HG03432 (cell line): ENCODE measurements around the gene OSBPL3.

Source experiments
- ATAC-seq: cut with Tn5 transposase; IDR thresholded peaks from one replicate; pipeline ENCODE4 v1.9.1; 2021; ENCODE audit warnings: mild to moderate bottlenecking, moderate library complexity; ENCODE audit not compliant: unreplicated experiment

Gene OSBPL3

DNA sequence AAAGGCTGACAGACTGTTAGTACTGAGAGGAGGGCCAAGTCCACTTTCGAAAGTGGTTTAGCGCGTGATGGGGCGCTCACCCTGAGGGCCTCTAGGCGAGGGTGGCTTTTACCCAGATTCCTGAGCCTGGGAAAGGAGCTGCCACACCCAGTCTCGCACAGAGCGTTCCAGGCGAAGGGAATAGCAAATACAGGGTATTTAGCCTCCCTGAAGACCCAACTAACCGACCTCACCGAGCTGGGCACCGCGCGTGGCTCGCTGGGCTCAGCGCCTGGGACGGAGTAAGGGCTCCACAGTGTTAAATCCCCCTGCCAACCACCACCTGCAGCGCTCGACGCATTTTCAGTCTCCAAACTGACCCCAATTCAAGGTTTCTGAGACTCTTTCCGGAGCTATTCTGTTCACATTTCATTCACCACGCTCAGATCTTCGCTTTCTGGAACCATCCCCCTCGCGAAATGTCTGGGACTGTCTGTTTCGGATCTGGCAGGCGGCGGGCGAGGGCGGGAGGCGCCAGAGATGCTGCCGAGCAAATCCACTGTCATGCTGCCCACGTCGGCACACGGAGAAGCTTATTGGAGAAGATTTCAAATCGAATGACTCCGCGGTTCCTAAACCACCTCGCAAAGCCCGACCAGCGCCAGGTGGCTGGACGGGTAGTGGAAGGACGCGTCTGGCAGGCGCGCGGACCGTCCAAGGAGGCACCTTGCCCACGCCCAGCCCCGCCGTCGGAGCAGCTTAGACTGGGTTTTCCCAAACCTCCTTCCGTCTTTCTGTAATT, 1.4 kb upstream of the OSBPL3 start:
- no peak for ATAC-seq

DNA sequence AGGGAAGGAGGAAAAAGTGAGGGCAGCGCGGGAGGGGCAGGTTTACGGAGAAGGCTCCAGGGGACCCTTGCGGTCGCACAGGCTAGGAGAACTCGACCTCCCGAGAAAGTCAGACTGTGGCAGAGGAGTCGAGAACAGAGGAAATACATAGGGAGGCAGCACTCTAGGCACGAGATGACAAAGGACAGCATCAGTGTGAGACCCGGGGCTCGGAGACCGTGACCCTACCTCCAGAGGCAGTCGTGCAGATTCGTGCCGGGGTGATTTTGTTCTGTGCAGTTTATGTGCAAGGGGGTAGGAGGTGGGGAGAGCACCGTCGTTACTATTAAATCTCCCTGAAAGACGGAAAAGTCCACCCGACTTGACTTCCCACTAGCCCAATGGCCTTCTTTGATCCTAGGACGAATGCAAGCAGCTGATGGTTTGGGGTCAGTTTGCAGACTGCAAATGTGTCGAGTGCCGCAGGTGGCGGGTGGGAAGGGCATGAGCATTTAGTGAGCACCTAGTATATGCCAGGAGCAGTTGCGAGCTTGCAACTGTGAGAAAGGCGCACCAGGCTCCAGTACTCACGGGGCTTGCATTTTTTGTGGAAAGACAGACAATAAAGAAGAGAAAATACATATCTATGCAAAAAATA, 674 bp upstream of the OSBPL3 start:
- peak; percentile 19 for ATAC-seq

DNA sequence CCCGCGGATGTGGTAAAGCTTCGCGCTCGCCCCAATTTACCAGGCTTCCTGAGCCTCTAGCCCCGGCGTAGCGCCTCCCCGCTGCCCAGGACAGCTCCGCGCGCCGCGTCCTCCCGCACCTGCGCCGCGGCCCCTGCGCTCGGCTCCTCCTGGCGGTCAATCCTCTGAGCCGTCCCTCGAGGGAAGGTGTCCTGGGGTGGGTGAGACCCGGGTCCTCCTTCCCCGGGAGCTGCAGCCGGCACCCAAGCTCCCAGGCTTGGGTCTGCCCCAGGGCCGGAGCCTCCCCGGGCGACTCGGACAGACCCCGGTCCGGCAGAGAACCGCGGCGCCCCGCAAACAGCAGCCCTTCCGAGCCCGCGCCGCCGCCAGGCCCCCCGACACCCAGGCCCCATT, 512 bp downstream of the OSBPL3 start:
- ATAC-seq, result peak; percentile 53

DNA sequence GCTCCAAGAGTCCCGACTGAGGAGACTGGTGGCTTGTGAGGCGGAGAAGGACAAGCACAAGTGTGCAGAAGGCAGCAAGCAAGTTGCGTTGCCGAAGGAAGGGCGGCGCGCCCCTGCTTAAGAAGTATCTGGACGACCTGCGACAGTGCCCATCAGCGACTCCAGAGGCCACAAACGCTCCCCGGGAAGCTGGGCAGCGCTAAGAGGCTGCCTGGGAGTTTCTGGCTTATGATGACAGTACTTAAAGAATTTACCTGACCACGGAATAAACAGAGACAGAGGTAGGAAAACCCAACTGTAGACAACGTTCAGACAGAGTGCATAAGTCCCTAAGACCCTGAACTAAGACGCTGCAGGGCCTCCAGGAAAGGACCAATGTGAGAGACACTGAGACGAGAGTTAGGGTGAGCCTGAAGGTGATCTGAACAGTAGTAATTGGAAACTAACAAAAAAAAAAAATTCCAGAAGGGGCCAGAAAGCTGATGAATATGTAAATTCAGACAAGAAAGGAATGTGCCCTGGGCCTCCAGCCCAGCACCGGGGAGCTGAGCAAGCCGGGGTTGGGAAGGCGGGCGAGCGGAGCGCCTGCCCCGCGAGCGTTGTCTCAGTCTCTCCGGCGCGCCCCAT, 1.0 kb downstream of the OSBPL3 start:
- peak; percentile 0 for ATAC-seq

DNA sequence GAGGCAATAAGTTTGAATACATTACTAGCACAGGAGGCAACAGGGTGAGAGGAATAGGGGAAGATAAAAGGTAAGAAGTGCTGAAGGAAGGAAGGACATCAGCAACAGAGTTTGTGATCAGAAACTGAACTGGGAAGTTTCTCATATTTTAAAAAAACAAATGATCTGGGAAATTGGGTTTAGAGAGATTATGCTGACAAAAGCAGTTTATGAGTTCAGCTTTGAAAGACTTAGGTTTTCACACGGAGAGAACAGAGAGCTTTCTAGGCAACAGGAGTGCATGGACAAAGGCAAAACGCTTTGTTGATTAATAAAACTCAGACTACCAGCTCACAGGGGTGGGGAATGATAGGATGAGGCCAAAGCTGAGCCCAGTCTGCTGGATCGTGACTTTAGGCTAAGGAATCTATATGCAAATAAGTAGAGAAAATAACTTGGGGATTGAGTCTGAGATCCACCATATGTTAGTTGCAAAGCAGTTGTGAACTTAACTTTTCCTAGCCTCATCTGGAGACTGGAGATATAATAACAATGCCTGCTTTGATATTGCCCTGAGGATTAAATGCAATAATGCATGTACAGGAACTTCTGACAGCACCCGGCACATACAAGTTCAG, 4.2 kb downstream of the OSBPL3 start:
- ATAC-seq, result no peak

DNA sequence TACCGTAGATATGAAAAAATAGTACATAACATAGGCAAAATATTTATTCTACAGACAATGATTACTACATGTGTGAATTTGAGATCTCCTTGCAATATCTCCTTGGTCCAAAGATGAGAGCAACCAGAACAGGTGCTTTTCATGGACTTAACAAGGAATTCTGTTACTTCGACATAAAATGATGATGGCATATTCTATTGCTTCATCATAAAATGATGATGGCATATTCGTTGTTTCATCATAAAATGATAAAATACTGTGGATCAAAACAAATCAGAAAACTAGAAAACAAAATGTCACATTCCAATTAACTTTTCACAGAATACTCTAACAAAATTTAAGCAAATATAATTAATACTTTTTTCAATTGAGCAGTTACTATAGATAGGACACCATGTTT, 4.8 kb downstream of the OSBPL3 start:
- ATAC-seq, result no peak

DNA sequence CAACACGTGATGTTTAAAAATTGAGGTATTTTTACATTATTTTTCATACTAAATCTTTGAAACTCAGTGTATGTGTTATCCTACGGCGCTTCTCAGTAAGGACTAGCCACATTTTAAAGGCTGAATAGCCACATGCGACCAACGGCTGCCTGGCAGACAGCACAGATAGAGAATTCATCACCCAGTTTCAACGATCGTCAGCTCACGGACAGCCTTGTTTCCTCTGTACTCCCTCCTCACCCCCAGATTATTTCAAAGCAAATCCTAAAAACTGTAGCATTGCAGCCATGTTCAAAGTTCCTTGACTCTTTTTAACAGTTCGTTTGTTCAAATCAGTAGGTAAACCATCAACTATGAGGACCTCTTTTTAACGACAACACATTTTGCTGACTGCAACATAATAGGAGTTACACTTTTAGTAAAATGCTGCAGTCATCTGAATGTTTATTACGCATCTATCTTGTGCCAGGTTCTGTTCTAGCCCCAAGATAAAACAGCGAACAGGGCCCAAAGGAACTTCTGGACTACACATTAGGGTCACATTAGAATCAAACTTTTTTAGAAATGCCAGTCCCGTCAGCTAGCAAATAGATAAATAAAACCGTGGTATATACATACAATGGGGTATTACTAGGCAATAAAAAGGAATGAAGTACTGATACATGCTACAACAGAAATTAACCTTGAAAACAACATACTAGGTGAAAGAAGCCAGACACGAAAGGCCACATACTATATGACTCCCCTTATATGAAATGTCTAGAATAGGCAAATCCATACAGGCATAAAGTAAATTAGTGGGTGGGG, 5.7 kb downstream of the OSBPL3 start:
- no peak for ATAC-seq

DNA sequence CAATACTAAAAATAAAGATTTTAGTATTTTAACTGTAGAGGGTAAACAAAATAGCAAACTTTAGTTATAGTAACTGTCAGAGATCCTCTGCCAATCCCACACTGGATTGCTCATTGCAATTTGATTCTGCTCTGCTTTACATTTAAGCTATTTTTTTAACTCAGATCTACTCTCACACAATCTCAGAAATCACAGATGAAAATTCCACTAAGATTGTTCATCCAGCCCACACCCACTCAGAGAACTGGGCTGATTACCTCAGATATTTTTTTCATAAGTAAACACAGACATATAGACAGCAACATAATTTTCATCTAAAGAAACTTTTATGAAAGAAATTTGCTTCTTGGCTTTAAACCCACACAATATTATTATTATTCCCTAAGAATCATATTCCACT, 7.0 kb downstream of the OSBPL3 start:
- ATAC-seq, result no peak

DNA sequence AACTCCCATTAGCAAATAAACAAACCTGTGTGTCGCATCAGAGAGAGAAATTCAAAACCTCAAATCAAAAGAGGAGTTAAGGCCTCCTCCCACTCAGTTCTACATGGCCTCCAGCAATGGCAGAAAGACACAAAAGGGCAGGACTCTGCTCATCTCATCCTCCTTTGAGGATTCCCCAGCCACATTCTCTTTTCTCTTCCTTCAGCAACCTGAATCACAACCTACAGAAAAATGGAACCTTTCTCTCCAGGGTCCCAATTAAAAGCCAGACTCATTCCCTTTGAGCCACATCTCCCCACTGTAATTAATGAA, 7.9 kb downstream of the OSBPL3 start:
- ATAC-seq, result no peak

DNA sequence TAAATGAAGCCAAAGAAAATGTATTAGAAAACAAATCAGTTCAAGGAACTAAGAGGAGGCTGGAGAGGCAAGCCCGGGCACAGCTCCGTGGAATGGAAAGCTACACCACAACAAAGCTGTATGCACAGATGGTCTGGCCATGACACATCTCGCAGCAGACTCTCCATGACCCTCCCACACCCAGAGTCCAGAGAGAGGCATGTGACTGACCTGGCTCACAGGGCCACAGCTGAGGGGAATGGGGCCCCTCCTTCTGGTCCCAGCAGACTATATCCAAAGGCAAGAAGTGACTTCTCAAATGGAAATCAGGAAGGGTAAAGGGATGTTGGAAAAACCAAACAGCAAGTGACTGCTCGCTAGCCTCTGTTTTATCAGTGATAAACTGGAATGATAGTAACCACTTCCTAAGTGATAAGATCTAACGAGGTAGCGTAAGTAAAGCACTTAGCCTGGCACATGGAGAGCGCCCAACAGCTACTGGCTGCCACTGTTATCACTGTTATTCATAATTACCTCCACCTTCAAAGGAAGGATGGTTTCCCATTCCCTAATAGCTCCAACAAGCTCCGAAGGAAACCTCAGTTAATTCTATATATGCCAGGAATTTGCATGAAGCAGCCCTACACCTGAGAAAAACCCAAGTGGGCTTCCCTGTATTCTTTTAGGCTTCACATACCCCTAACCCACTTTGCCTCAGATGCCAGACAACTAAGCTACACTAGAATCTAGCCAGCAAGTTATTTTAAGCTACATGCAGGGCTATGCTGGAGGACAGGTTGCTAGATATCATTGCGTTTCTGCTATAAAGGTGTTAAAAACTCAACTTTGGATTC, 8.4 kb downstream of the OSBPL3 start:
- ATAC-seq, result no peak

DNA sequence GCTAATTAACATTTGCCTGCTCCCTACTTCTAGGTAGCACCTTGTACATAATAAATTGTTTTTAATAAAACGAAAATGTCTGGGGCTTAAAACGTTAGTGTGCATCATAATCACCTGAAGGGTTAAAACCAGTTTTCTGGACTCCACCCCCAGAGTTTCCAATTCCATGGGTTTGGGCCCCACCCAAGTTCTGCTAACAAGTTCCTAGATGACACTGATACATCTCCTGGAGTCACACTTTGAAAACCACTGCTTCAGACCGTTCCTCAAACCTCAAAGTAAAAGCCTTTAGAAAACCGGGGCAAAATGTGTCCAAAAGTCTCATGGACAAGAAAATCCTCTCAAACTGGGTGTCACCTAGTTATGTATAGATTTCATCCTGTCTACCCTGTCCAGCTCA, 9.3 kb downstream of the OSBPL3 start:
- no peak for ATAC-seq

DNA sequence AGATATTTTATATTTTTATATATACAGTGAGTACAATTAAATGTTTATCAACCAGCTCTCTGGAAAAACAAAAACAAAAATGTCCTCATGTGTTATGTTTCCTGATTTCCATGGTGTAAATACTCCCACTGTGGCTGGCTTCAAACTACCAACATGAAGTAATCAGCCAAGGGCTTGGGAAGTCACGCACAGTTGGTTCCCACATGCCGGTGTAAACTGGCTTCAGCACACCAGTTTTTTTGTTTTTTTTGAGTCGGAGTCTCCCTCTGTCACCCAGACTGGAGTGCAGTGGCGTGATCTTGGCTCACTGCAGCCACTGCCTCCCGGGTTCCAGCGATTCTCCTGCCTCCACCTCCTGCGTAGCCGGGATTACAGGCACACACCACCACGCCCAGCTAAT, 11.8 kb downstream of the OSBPL3 start:
- ATAC-seq, result no peak

DNA sequence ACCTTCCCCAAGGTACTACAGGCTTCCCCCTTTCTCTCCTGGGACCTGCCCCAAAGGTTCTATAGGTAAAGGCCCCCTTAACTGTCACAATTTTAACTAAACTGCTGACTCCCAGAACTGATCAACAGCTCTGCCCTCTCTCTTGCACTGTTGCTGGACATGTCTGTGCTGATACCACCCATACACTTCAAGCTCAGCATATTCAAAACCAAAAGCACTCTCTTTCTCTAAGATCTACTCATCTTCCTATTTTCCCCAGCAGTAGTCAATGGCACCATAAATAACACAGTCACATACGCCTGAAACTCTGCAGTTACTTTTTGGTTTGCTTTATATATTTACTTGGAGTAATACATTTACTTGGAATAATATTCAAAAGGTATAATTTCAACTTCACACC, 12.3 kb downstream of the OSBPL3 start:
- ATAC-seq, result no peak

DNA sequence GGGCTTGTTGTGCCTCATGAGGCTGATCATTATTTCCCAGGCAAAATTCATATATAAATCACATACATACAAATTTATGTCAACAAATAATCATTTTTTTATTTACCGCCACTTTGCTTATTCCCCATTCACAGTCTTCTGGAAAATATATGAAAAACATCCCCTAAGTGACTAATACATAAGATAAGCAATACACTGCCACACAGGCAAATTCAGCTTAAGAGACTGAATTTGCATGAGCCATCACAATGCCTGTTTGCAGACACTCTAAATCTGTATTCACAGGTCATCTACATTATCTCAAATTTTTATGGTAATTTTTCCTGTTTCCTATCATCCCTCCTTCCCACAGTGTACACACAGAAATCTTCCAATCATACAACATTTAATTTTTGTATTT, 13.2 kb downstream of the OSBPL3 start:
- ATAC-seq, result no peak

DNA sequence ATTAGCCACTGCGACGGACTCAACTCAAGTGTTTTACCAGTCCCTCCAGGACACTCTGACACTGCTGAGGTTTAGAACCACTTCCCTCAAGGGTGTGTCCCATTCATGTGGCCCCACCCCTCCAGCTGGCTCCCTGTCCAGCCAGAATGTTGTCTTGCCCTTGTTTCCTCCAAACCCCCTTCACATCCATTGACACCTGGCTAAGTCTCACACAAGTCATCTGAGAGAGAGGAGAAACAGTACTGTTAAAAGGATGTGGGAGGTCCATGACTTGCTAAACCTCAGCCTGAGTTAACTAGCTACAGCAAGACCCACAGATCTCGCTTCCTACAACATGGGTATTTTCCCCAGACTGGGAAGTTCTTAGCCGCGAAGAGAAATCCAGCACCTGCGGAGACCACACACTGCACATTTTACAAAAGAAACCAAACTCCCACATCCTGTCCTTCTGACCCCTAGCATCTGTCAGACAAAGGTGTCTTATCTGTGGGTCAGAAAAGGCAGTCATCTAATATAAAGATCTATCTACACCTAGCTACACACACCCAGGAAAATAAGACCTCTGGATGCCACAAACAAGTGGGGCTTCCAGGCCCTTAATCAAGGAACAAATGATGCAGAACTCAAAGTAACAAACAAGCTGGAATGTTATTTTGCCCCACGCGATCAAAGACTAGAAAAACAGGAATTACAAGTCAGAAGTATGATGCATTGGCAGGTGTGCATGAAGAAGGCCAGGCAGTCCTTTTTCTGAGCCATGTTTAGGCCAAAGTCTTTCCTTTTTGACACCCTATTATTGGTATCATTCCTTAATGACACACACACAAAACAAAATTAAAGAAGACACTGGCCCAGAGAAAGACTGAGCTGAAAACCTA, 13.9 kb downstream of the OSBPL3 start:
- peak; percentile 87 for ATAC-seq

DNA sequence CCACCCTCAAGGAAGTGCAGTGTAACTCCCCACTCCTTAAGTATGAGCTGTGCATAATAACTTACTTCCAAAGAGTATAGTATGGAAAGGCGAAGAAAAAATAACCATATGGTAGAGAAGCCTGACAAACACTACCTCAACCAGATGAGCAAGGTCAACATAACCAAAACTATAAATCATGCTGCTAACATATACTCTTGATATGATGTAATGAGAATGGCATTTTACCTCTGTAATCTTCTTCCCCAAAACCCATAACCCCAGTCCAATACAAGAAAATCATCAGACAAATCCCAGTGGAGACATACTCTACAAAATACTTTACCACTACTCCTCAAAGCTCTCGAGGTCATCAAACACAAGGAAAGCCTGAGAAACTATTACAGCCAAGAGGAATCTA, 15.8 kb downstream of the OSBPL3 start:
- ATAC-seq, result no peak

DNA sequence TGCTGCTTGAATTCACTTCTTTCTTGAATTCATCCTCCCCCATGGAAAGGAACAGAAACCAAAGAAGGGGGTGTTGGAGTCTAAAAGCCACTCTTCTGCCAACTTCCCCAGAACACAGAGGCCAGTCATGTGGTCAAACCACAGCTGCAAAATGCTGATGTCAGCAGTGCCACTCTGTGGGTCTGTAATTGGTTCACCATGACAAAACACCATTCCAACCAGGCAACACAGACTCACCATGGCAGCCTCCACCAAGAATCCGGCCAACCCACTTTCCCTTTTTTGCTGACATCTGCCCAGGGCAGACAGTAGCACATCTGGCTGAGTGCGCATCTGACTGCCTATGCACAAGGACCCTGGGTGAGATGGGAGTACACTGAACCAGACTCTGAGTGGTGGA, 16.8 kb downstream of the OSBPL3 start:
- peak; percentile 36 for ATAC-seq

DNA sequence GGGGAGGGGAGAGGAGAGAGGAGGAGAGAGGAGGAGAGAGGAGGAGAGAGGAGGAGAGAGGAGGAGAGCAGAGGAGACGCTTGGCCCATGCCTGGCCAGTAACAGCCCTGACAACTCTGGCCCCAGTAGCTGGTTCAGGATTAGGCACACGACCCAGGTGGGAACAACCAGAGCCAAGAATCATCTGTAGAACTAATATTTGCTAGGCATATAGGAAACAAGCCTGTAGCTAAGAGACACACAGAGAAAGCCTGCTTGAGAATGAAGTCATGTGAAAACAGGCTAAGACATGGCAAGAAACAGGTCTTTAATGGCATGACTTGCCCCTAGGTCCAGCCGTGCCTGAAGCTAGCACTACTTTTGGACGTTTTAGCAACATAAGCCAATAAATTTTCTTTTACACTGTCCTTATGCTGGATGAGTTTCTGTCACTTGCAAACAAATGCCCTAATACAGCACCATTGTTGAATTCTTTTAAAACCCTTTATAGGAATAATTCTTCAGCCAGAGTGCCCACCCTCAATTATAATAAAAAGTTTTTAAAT, 17.5 kb downstream of the OSBPL3 start:
- ATAC-seq, result no peak
